ENCODE results near the gene NUDT3.
A peak's percentile ranks its signal among the peaks of the same experiment; 100 is the strongest.
"Not testable (repeated sequence)": the region's sequence is repeated elsewhere in the genome, so short reads cannot be mapped to it uniquely, and the experiment has no call there.

Gene NUDT3

GRCh38 chr6:34275128-34275804 lies 117.2 kb downstream of the NUDT3 start:
- no peak for DNase-seq (ENCODE audit: low read depth in 1 of 2, low spot score in 1 of 2)
- no peak for TF ChIP-seq JUND (IDR thresholded peaks at IDR 0.05; ENCODE audit: low read depth)
- in situ Hi-C loops (cut with HindIII; ENCODE audit: low pct_unique_long_range_greater_than_20kb, low sequenced_read_pairs), result no loop called here

GRCh38 chr6:34274129-34274528 lies 118.3 kb downstream of the NUDT3 start:
- DNase-seq (ENCODE audit: low read depth in 1 of 2, low spot score in 1 of 2), result no peak
- no peak for TF ChIP-seq JUND (IDR thresholded peaks at IDR 0.05; ENCODE audit: low read depth)
- in situ Hi-C loops (cut with HindIII; ENCODE audit: low pct_unique_long_range_greater_than_20kb, low sequenced_read_pairs), result no loop called here

- in situ Hi-C loops (cut with HindIII; ENCODE audit: low pct_unique_long_range_greater_than_20kb, low sequenced_read_pairs), result no loop called here
- DNase-seq (ENCODE audit: low read depth in 1 of 2, low spot score in 1 of 2), result no peak
- TF ChIP-seq JUND (IDR thresholded peaks at IDR 0.05; ENCODE audit: low read depth), result no peak
These were observed 119.1 kb downstream of the NUDT3 start for GRCh38 chr6:34273242-34273805.

GRCh38 chr6:34272013-34272926 lies 120.2 kb downstream of the NUDT3 start:
- in situ Hi-C loops (cut with HindIII; ENCODE audit: low pct_unique_long_range_greater_than_20kb, low sequenced_read_pairs), result no loop called here
- TF ChIP-seq JUND (IDR thresholded peaks at IDR 0.05; ENCODE audit: low read depth), result no peak
- DNase-seq (ENCODE audit: low read depth in 1 of 2, low spot score in 1 of 2), result no peak

GRCh38 chr6:34269658-34270341 lies 122.7 kb downstream of the NUDT3 start:
- in situ Hi-C loops (cut with HindIII; ENCODE audit: low pct_unique_long_range_greater_than_20kb, low sequenced_read_pairs); DNase-seq (ENCODE audit: low read depth in 1 of 2, low spot score in 1 of 2): not testable (repeated sequence)

- in situ Hi-C loops (cut with HindIII; ENCODE audit: low pct_unique_long_range_greater_than_20kb, low sequenced_read_pairs); DNase-seq (ENCODE audit: low read depth in 1 of 2, low spot score in 1 of 2): not testable (repeated sequence)
These were observed 123.3 kb downstream of the NUDT3 start for GRCh38 chr6:34269132-34269531.

- TF ChIP-seq JUND (IDR thresholded peaks at IDR 0.05; ENCODE audit: low read depth), result no peak
- in situ Hi-C loops (cut with HindIII; ENCODE audit: low pct_unique_long_range_greater_than_20kb, low sequenced_read_pairs), result no loop called here
- no peak for DNase-seq (ENCODE audit: low read depth in 1 of 2, low spot score in 1 of 2)
These were observed 124.7 kb downstream of the NUDT3 start for GRCh38 chr6:34267746-34268145.

- in situ Hi-C loops (cut with HindIII; ENCODE audit: low pct_unique_long_range_greater_than_20kb, low sequenced_read_pairs); DNase-seq (ENCODE audit: low read depth in 1 of 2, low spot score in 1 of 2): not testable (repeated sequence)
These were observed 129.0 kb downstream of the NUDT3 start for GRCh38 chr6:34263484-34263883.

GRCh38 chr6:34260576-34261267 lies 131.7 kb downstream of the NUDT3 start:
- TF ChIP-seq JUND (IDR thresholded peaks at IDR 0.05; ENCODE audit: low read depth), result no peak
- in situ Hi-C loops (cut with HindIII; ENCODE audit: low pct_unique_long_range_greater_than_20kb, low sequenced_read_pairs), result no loop called here
- DNase-seq (ENCODE audit: low read depth in 1 of 2, low spot score in 1 of 2), result no peak

GRCh38 chr6:34259529-34260069 lies 132.9 kb downstream of the NUDT3 start:
- in situ Hi-C loops (cut with HindIII; ENCODE audit: low pct_unique_long_range_greater_than_20kb, low sequenced_read_pairs), result no loop called here
- DNase-seq (ENCODE audit: low read depth in 1 of 2, low spot score in 1 of 2), result no peak
- no peak for TF ChIP-seq JUND (IDR thresholded peaks at IDR 0.05; ENCODE audit: low read depth)

- TF ChIP-seq JUND (IDR thresholded peaks at IDR 0.05; ENCODE audit: low read depth), result 0 out of 2 replicates have a peak, but pooled peaks have one; percentile 9
- in situ Hi-C loops (cut with HindIII; ENCODE audit: low pct_unique_long_range_greater_than_20kb, low sequenced_read_pairs), result not testable (repeated sequence)
- peak in 1 of 2 experiments; percentile 72 for DNase-seq (ENCODE audit: low read depth in 1 of 2, low spot score in 1 of 2)
These were observed 140.1 kb downstream of the NUDT3 start for GRCh38 chr6:34252395-34252794.

Data from T47D (cell line).